Prostate gland (tissue), 2 donors: ENCODE data around the gene GPR55. TPM values are rescaled to one million over a fixed set of nuclear protein-coding genes. Genes with fewer than 3 reads are reported as not detected.

Experiments used
- DNase-seq: peaks from one replicate; pipeline ENCODE4 v3.0.0-alpha.2; 2019; ENCODE audit warnings: low spot score
- H3K27ac ChIP-seq, 2 donors: fragments of 200-600 bp; sonication (generic); 2 replicates each; pipeline ENCODE4 v1.5.1; 2017 to 2019
- H3K27me3 ChIP-seq: fragments of 200-600 bp; sonication (generic); replicated peaks from 2 replicates; pipeline ENCODE4 v1.5.1; 2019; ENCODE audit not compliant: insufficient read depth
- H3K36me3 ChIP-seq, 2 donors: fragments of 200-600 bp; sonication (generic); 1 replicate in 1 of 2; 2 replicates in 1 of 2; pipeline versions ENCODE4 v1.5.1 to v1.8.1; 2017 to 2019
- H3K4me1 ChIP-seq: fragments of 200-600 bp; sonication (generic); replicated peaks from 2 replicates; pipeline ENCODE4 v1.5.1; 2019
- H3K4me3 ChIP-seq, 2 donors: fragments of 200-600 bp; sonication (generic); 2 replicates each; pipeline ENCODE4 v1.5.1; 2017 to 2019
- H3K9me3 ChIP-seq: fragments of 200-600 bp; sonication (generic); 2 replicates; pipeline ENCODE4 v1.5.1; 2017
- CTCF ChIP-seq, 4 experiments: fragments of 200-600 bp in 2 of 4; fragments of 450-650 bp in 2 of 4; sonication (generic) in 2 of 4; IDR thresholded peaks; 1 replicate in 3 of 4; 2 replicates in 1 of 4; pipeline ENCODE4 v1.5.1; 2016 to 2019; ENCODE audit warnings: antibody characterized with exemption in 4 of 4, mild to moderate bottlenecking in 2 of 4, moderate library complexity in 2 of 4
- POLR2A ChIP-seq: fragments of 450-650 bp; IDR thresholded peaks from one replicate; pipeline ENCODE4 v1.6.1; 2016; ENCODE audit warnings: antibody characterized with exemption, mild to moderate bottlenecking
- POLR2AphosphoS5 ChIP-seq: sonication (generic); formaldehyde crosslinking; IDR thresholded peaks from one replicate; pipeline ENCODE4 v1.6.1; 2017; ENCODE audit warnings: antibody characterized with exemption
- WGBS: methylation state at CpG from one replicate; pipeline ENCODE4 v1.1.5; 2018; 5-methylcytosine and 5-hydroxymethylcytosine counted together
- intact Hi-C: fragments of 100-400 bp; cut with DNase I; formaldehyde crosslinking; loops from one replicate; pipeline ENCODE4 v1.14.2; 2022
- total RNA-seq, 2 donors: library from RNA; depleted of rRNA; stranded (reverse); fragments of >200 nt; gene quantifications; one replicate each; pipeline ENCODE4 v1.1.0, GENCODE V29; 2016

GPR55 gene
- total RNA-seq, 2 donors from 2014 or later: 0.77 to 3.0 TPM

- no peaks in the 10 kb centered on the region for H3K9me3 ChIP-seq
Observed at GRCh38 chr2:230954746-230955145, 29.7 kb upstream of the GPR55 start.

GRCh38 chr2:230953845-230954244 lies 28.8 kb upstream of the GPR55 start:
- Histone ChIP-seq H3K4me3 (no peak overlapping the region), H3K27me3 (no peaks in the 10 kb centered on the region), H3K36me3 (no peaks in the 10 kb centered on the region), H3K9me3 (no peaks in the 10 kb centered on the region), H3K27ac (no peak overlapping the region), H3K4me1 (no peaks in the 10 kb centered on the region)
- DNase-seq: no peak
- 91% methylated on average over 9 of the region's 9 CpGs for WGBS
- TF ChIP-seq CTCF (IDR thresholded peaks at IDR 0.05): no peak
- no peak for TF ChIP-seq POLR2A
- intact Hi-C loops: no loop called here

More at GRCh38 chr2:230954746-230955145, 29.7 kb upstream of the GPR55 start:
- no peak for DNase-seq
- Histone ChIP-seq H3K36me3 (no peaks in the 10 kb centered on the region), H3K4me1 (no peaks in the 10 kb centered on the region), H3K4me3 (no peak overlapping the region), H3K27ac (no peak overlapping the region), H3K27me3 (no peaks in the 10 kb centered on the region)
- TF ChIP-seq CTCF (IDR thresholded peaks at IDR 0.05) (no peak), POLR2A (no peak)
- intact Hi-C loops: no loop called here

GRCh38 chr2:230952226-230952956 lies 27.3 kb upstream of the GPR55 start:
- no peak for TF ChIP-seq POLR2A
- TF ChIP-seq POLR2AphosphoS5: no peak
- TF ChIP-seq CTCF (IDR thresholded peaks at IDR 0.05): no peak
- Histone ChIP-seq H3K36me3 (no peaks in the 10 kb centered on the region), H3K4me3 (no peak overlapping the region), H3K27me3 (no peaks in the 10 kb centered on the region), H3K27ac (no peak overlapping the region), H3K4me1 (no peaks in the 10 kb centered on the region), H3K9me3 (no peaks in the 10 kb centered on the region)
- intact Hi-C loops: no loop called here
- WGBS: 94% methylated on average over 10 of the region's 10 CpGs
- no peak for DNase-seq

GRCh38 chr2:230951396-230951795 lies 26.4 kb upstream of the GPR55 start:
- Histone ChIP-seq H3K9me3 (no peaks in the 10 kb centered on the region), H3K27me3 (no peaks in the 10 kb centered on the region), H3K4me3 (no peak overlapping the region), H3K27ac (no peak overlapping the region), H3K4me1 (no peaks in the 10 kb centered on the region), H3K36me3 (no peaks in the 10 kb centered on the region)
- DNase-seq: no peak
- intact Hi-C loops: no loop called here
- TF ChIP-seq CTCF (IDR thresholded peaks at IDR 0.05) (no peak), POLR2AphosphoS5 (no peak), POLR2A (no peak)
- 92% methylated on average over 2 of the region's 2 CpGs for WGBS

GRCh38 chr2:230950874-230951339 lies 25.9 kb upstream of the GPR55 start:
- Histone ChIP-seq H3K4me1 (no peaks in the 10 kb centered on the region), H3K36me3 (no peaks in the 10 kb centered on the region), H3K4me3 (no peak overlapping the region), H3K27ac (no peak overlapping the region), H3K9me3 (no peaks in the 10 kb centered on the region), H3K27me3 (no peaks in the 10 kb centered on the region)
- TF ChIP-seq POLR2A (no peak), POLR2AphosphoS5 (no peak), CTCF (IDR thresholded peaks at IDR 0.05) (no peak)
- intact Hi-C loops: no loop called here
- no peak for DNase-seq
- WGBS: 95% methylated on average over 10 of the region's 10 CpGs
